DND-41 (cell line): Measurements from ENCODE around the gene TUT4.

Experiments used
- CTCF ChIP-seq: IDR thresholded peaks from 2 replicates; pipeline ENCODE4 v1.5.1; 2012; ENCODE audit warnings: borderline replicate concordance, low read length, moderate library complexity, mild to moderate bottlenecking; ENCODE audit not compliant: poor library complexity, severe bottlenecking; ENCODE audit errors: extremely low read depth
- EZH2 ChIP-seq: IDR thresholded peaks from 3 replicates; pipeline ENCODE4 v1.6.1; 2012; ENCODE audit warnings: borderline replicate concordance, low read depth, mild to moderate bottlenecking, moderate library complexity, low read length, inconsistent platforms; ENCODE audit not compliant: severe bottlenecking

- TF ChIP-seq CTCF (no peak), EZH2 (no peak)
Observed at GRCh38 chr1:52404975-52405338, 147.9 kb downstream of the TUT4 start.
